ENCODE results near the gene EPS8L1. TPM values are rescaled to one million over a fixed set of nuclear protein-coding genes. Genes with fewer than 3 reads are reported as not detected.

The EPS8L1 gene
- total RNA-seq, 1 donor from 2014 or later, result 33.8 TPM

DNA sequence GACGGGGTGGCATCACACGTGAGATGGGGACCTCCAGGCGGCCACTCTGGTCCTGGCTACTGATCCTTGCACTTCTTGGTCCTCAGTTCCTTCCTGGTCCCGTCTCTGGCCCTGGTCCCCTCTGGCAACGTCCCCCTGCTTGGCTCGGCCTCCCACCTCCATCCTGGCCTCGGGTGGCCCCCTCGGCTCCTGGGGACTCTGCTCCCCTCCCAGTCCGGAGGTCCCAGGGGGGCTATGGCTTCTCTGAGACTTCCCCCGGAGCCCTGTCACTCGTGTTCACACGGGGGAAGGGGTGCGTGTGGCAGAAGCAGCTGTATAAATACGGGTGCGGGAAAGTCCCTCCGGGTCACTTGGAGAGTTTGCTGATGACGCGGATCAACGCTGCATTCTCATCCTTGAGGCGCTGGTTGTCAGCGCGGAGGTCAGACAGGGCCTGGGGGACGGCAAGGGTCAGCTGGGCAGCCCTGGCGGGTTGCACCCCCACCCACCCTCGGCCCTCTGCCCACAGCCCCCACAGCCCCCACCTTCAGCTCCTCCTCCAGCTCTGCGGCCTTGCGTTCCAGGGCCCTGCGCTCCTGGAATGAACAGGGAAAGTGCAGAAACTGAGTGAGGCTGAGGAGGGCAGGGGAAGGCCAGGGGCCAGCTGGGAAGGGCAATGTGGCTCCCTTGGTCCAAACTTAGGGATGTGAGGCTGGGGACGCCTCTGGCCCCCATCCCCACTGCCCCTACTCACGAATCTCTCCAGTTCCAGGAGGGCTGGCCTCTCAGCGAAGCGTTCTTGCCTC, 15.6 kb downstream of the EPS8L1 start:
- DNase-seq (ENCODE audit: low read depth), result no peak
- TF ChIP-seq, protein P1, sequence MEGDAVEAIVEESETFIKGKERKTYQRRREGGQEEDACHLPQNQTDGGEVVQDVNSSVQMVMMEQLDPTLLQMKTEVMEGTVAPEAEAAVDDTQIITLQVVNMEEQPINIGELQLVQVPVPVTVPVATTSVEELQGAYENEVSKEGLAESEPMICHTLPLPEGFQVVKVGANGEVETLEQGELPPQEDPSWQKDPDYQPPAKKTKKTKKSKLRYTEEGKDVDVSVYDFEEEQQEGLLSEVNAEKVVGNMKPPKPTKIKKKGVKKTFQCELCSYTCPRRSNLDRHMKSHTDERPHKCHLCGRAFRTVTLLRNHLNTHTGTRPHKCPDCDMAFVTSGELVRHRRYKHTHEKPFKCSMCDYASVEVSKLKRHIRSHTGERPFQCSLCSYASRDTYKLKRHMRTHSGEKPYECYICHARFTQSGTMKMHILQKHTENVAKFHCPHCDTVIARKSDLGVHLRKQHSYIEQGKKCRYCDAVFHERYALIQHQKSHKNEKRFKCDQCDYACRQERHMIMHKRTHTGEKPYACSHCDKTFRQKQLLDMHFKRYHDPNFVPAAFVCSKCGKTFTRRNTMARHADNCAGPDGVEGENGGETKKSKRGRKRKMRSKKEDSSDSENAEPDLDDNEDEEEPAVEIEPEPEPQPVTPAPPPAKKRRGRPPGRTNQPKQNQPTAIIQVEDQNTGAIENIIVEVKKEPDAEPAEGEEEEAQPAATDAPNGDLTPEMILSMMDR (conservative IDR thresholded peaks at IDR 0.05; ENCODE audit: low read depth, low read length), result no peak

DNA sequence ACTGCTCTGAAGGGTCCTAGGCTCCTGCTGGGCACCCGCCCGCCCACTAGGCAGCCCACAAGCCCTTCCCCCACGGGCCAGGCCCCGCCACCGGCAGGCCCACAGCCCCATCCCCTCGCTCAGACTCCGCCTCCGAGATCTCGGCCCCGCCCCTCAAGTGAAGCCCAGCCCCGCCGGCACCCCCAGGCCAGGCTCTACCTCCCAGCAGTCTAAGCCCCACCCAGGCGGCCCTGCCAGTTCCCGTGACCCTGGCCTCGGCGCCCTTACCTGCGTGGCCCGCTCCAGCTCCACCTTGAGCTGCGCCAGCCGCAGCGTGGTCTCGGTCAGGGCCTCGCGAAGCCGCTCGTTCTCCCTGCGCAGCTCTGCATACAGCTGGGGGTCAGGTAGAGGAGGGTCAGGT, 16.3 kb downstream of the EPS8L1 start:
- DNase-seq (ENCODE audit: low read depth), result no peak
- no peak overlapping the region for H3K4me3 ChIP-seq (ENCODE audit: low read depth, low read length)
- TF ChIP-seq, protein P1 (conservative IDR thresholded peaks at IDR 0.05; ENCODE audit: low read depth, low read length), result no peak

More for the DNA sequence above, 15.6 kb downstream of the EPS8L1 start:
- H3K4me3 ChIP-seq (ENCODE audit: low read depth, low read length), result no peak overlapping the region

DNA sequence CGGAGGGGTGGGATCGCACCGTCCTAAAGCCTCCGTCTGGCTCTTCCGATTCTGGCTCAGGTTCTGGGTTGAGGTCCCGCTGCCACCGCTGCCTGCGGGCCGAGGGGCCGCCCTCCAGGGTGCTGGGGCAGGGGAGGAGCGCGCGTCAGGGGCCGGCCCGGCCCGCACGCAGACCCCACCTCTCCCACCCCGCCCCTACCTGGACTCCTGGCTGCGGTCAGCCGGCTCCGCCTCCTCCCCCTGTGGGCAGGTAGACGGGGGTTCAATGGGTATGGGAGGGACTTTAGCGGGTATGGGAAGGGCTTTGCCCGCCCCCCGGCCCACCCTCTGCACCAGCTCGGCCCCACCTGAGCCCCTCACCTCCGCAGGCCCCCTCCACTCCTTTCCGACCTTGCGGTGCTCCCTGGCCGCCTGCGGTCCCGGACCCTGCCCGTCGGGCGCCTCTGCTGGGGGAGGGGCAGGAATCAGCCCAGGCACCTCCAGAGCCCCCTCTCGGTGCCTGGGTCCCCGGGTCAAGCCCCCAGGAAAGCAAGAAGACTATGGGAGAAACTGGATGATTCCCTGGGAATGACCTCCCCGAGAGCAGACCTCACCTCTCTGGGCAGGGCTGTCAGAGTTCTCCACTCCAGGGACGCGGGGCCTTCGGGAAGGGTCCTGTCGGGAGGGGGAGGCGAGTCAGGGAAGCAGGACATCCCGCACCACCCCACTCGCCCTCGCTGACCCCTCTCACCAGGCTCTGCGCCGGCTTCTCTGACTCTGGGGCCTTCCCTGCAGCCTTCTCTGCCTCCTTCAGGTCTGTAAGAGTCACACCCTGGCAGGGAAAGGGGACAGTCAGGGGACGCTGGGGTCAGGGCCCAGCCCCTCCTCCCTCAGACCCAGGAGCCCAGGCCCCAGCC, 17.0 kb downstream of the EPS8L1 start:
- no peak overlapping the region for H3K4me3 ChIP-seq (ENCODE audit: low read depth, low read length)
- TF ChIP-seq, protein P1 (conservative IDR thresholded peaks at IDR 0.05; ENCODE audit: low read depth, low read length), result no peak
- no peak for DNase-seq (ENCODE audit: low read depth)

DNA sequence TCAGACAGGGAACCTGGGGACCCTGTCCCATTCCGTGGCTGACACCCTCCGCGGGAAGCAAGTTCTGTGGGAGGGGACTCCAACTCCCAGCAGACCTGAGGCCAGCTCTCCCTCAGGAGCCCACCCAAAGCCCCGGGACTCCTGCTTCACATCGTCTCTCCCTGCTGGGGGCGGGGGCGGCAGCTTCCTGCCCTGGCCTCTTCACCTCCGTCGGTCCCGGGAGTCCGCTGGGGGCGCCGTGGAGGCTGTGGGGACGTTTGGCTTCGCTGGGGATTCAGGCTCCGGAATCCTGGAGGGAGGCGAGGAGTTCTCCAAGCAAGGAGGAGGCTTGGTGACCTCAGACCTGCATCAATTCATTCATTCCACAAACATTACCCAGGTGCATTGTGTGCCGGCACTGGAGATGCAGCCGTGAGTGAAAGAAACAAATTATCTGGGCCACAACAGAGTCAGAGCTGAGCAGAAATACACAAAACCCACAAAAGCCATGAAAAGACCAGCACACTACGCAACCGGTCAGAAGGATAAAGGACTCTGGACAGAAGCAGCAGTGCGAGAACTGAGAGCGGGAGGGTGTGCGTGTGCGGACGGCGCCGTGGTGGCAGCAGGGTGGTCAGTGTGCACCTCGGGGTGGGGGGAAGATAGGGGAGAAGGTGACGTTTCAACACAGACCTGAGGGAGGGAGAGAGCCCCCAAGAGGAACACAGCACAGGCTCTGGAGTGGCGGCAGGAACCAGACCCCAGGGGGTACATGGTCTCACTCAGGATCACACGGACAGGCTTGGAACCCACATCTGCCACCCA, 19.0 kb downstream of the EPS8L1 start:
- H3K4me3 ChIP-seq (ENCODE audit: low read depth, low read length), result no peak overlapping the region
- DNase-seq (ENCODE audit: low read depth), result no peak
- TF ChIP-seq, protein P1 (conservative IDR thresholded peaks at IDR 0.05; ENCODE audit: low read depth, low read length), result no peak

DNA sequence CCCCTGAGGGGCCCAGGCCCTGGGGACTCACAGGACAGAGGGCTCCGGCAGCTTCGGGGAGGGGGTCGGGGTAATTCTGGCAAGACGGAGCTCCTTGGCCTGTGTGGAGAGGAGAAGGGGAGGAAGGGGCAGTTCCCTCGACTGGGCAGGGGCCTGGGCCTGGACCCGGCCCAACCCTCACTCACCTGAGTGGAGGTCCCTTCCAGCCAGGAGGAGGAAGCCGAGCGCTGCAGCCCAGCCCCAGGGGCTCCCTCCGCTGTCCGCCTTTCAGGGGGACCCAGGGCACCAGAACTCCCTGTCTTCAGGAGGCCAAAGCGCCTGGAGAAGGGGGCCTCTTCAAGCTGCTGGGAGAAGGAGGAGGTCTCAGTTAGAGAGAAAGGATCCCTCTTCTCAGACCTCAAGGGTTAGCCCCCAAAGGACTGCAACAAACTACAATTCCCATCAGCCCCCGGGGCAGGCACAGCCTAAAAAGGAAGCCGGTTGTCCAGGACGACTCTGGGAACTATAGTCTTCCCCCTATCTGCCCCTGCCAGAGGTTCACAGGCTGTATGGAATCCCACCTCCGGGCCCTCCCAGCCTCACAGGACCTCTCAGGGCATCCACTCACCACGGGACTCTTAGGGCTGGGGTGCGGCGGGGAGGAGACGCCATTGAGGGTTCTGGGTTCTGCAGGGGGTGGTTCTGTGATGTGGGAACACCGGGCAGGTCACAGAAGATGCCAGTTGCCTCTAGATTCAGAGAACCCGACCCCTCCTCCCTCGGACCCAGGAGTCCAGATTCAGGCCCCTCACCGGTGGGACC, 19.8 kb downstream of the EPS8L1 start:
- no peak overlapping the region for H3K4me3 ChIP-seq (ENCODE audit: low read depth, low read length)
- TF ChIP-seq, protein P1 (conservative IDR thresholded peaks at IDR 0.05; ENCODE audit: low read depth, low read length), result no peak
- DNase-seq (ENCODE audit: low read depth), result no peak
